MG63 (cell line): ENCODE results near the gene KCNAB2. TPM values are rescaled to one million over a fixed set of nuclear protein-coding genes. Genes with fewer than 3 reads are reported as not detected.
"Not testable (repeated sequence)": the region's sequence is repeated elsewhere in the genome, so short reads cannot be mapped to it uniquely, and the experiment has no call there.

Experiments used
- DNase-seq: peaks from one replicate; pipeline ENCODE4 v3.0.0-alpha.2; 2020
- H3K27me3 ChIP-seq: fragments of 250-450 bp; sonication (Bioruptor Pico); 2 replicates; pipeline ENCODE4 v1.5.1; 2020; ENCODE audit warnings: mild to moderate bottlenecking, moderate library complexity
- H3K36me3 ChIP-seq: fragments of 250-450 bp; sonication (Bioruptor Pico); 2 replicates; pipeline ENCODE4 v1.5.1; 2020; ENCODE audit warnings: mild to moderate bottlenecking, moderate library complexity
- H3K4me3 ChIP-seq: fragments of 250-450 bp; sonication (Bioruptor Pico); 2 replicates; pipeline ENCODE4 v1.5.1; 2020; ENCODE audit warnings: mild to moderate bottlenecking, moderate library complexity
- H3K9me3 ChIP-seq: fragments of 250-450 bp; sonication (Bioruptor Pico); 2 replicates; pipeline ENCODE4 v1.5.1; 2020; ENCODE audit warnings: mild to moderate bottlenecking, moderate library complexity
- total RNA-seq: library from RNA; depleted of rRNA; stranded (reverse); fragments of >200 nt; shearing (Covaris generic); gene quantifications from 2 replicates; pipeline ENCODE4 v1.2.3, GENCODE V29; 2014; ENCODE audit warnings: low replicate concordance

Gene KCNAB2
- total RNA-seq, 1 experiment from 2014 or later, result 6.2 TPM

DNA sequence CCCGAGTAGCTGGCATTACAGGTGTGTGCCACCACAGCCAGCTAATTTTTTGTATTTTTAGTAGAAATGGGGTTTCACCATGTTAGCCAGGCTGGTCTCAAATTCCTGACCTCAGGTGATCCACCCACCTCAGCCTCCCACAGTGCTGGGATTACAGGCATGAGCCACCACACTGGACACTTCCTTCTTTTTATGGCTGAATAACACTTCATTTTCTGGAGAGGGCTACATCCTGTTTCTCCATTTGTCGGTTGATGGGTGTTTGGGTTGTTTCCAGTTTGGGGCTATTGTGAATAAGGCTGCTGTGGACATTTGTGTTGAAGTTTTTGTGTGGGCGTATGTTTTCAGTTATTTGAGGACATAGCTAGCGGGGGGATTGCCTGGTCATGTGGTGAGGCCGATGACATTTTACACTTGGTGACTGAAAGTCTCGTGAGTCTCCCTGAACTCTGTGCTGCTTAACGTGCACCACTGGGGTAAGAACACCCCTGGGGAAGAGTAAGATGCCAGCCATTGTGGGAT lies 17.9 kb downstream of the KCNAB2 start:
- not testable (repeated sequence) for H3K4me3 ChIP-seq, H3K9me3 ChIP-seq, H3K36me3 ChIP-seq, H3K27me3 ChIP-seq, DNase-seq

DNA sequence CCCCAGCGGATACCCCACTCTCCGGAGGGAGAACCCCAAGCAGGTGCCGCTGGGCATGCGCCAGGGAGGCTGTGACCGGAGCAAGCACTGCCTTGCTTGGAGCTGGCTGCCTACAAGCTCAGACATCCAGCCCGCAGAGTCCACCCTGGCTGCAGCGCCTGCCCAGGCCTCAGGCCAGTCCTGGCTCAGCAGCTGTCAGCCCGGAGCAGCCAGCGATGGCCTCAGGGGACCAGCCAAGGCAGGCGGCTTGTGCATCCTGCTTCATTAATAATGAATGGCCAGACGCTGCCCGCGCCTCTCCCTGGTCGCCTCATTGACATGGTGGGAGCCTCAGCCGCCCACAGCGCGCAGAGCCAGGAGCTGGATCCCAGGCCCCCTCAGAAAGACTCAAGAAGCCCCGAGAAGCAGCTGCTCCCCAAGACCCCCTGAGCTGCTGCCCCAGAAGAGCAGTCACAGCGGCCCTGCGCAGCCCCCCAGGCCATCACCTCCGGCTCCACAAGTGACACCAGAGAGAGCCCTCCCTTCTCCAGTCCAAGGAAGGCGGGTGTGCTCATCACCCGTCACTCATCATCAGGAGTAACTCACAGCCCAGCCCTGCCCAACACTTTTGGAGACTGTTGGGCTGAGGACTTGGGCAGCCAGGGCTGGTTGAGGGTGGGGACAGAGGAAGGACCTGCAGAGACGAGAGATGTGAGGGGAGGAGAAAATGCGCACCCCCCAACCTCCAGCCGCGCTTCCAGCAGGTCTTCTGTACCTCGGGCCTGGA lies 19.6 kb downstream of the KCNAB2 start:
- no peaks in the 10 kb centered on the region for H3K36me3 ChIP-seq
- DNase-seq, result no peak
- no peaks in the 10 kb centered on the region for H3K9me3 ChIP-seq
- no peaks in the 10 kb centered on the region for H3K27me3 ChIP-seq
- H3K4me3 ChIP-seq, result no peak overlapping the region

DNA sequence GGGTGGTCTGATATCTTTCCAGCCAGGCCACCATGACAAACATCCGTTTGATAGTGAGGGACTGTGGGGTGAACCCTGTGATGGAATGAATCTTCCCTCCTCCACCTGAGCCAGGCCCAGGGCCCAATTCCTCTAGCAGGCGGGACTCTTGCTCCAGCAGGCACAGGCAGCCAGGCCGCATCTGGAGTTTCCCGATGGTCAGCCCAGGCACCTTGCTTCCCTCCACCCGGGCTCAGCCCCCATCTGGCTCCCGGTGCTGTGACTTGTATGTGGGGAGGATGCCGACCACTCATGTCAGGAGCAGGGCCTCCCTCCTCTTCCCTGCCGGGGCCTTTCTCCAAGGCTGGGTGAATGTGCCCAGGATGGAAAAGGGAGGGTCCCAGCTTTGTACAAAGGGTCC lies 21.0 kb downstream of the KCNAB2 start:
- no peak for DNase-seq
- H3K9me3 ChIP-seq, result no peaks in the 10 kb centered on the region

DNA sequence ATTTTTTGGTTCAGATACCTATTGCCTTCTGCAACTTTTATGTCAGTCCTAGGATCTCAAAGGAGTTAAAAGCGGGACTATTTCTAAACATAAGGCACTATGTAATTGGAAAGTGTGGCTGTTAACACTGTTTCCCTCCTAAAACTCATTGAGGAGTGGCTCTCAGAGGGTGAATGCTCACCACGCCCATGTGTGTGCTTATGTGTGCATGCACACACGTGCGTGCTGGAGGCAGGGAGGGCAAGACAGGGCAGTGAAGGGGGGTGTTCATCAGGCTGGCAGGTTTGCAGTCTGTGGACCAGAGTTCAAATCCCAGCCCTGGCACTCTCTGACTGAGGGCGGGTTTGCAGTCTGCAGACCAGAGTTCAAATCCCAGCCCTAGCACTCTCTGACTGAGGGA lies 22.4 kb downstream of the KCNAB2 start:
- no peak for DNase-seq
- Histone ChIP-seq H3K9me3 (no peaks in the 10 kb centered on the region), H3K27me3 (no peaks in the 10 kb centered on the region), H3K36me3 (no peaks in the 10 kb centered on the region), H3K4me3 (no peak overlapping the region)

More for the DNA sequence above, 21.0 kb downstream of the KCNAB2 start:
- H3K4me3 ChIP-seq, result no peak overlapping the region
- H3K27me3 ChIP-seq, result no peaks in the 10 kb centered on the region
- H3K36me3 ChIP-seq, result no peaks in the 10 kb centered on the region

DNA sequence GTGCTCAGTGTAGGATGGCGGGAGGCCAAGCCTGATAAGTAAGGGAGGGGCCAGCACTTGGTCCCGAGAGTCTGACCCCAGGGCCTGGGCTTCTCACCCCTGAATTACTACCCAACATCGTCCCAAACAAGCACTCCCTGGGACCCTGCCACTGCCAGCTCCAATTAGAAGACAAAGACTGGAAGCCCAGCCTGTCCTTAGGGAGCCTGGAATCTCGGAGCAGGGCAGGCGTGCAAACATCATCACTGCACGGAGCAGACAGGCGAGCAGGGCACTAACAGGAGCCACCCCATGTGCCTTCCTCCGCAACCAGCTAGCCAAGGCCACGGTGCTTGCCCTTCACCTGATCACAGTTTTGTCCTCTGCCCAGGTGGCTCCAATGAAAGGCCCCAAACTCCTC lies 23.2 kb downstream of the KCNAB2 start:
- DNase-seq, result no peak
- Histone ChIP-seq H3K36me3 (no peaks in the 10 kb centered on the region), H3K9me3 (no peaks in the 10 kb centered on the region), H3K4me3 (no peak overlapping the region), H3K27me3 (no peaks in the 10 kb centered on the region)

DNA sequence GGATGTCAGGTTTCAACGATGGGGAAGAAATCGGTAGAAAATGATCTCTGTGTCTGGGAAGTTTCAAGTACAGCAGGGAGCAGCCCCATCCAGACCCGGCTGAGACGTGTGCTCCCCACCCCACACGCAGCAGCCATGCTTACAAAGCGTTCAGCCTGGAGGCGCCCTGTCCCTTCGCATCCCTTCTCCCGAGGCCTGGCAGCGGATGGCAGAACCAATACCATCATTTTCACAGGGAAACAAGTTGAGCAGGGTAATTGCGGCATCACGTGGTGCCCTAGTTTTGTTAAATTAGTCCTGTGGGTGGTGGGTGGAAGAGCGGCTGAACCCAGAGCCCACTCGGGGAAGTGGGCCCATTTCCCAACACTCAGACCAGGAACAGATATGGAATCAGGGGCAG lies 23.9 kb downstream of the KCNAB2 start:
- Histone ChIP-seq H3K9me3 (no peaks in the 10 kb centered on the region), H3K4me3 (no peak overlapping the region), H3K27me3 (no peaks in the 10 kb centered on the region), H3K36me3 (no peaks in the 10 kb centered on the region)
- DNase-seq, result no peak

DNA sequence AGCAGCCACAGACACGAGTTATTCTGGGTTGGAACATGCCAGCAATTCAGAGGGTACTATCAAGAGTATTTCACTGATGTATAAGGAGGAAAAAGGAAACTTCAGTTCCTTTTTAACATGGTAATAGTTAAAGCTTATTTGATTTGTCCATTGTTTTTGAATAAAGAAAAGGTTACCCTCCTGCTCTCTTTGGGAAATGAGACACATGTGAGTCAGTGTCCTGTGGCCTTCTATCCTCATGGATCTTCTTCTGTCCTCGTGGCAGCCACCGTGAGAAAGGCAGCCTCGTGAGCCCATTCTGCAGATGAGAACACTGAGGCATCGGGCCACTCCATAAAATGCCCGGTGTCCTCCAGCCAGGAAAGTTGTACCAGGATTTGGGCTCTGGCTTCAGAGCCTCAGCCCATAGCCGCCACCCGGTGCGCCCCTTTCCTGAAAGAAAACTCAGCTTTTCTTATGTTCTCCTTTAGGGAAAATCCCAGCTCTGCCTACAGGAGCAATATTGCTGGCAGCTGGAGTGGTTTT lies 24.8 kb downstream of the KCNAB2 start:
- H3K36me3 ChIP-seq, result no peaks in the 10 kb centered on the region
- H3K9me3 ChIP-seq, result no peaks in the 10 kb centered on the region
- no peaks in the 10 kb centered on the region for H3K27me3 ChIP-seq
- H3K4me3 ChIP-seq, result no peak overlapping the region
- DNase-seq, result no peak

DNA sequence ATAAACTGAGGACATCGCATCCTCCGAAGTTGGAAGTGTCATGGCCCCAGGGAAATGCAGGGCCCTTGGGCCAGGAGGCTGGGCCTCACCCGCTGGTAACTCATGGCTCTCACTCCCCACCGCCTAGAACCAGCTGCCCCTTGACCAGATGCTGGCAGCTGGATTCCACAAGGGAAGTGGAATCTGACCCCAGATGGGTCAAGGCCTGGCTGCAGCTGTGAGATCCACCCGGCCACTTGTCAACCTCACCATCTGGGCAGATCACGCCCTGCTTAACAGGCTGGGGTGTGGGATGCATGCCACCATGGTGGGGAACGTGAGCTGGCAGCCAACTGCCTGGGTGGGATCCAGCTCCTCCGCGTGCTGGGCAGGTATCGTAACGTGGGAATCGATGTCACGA lies 25.5 kb downstream of the KCNAB2 start:
- H3K27me3 ChIP-seq, result no peaks in the 10 kb centered on the region

DNA sequence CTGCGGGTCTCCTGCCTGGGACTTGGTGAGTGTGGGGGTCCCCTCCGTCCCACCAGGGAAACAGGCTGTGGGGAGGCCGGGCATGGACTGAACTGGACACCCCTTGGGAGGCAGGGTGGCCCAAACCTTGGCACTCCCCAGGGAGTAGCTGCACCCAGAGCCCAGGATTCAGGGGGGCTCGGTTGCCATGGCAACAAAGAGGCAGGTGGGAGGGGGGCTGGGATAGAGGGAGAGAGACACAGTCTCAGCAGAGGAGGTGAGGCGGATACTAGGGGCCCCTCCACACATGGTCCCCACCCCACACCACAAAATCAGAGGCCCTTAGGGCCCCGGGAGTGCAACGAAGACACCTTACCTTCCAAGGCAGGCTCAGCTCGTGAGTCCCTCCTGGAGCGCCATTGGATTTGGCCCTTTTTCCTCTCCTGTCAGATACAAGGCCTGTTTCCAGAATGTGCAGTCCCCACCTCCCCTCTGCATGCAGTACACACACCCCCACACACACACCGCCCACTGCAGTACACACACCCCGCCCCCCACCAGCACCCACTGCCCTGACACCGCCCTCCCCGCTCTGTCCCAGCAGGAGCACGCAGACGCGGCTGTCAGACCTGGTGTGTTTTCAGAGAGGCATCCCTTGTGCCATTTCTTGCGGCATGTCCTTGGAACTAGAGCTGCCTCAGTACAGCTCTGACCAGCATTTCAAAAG lies 27.2 kb downstream of the KCNAB2 start:
- H3K9me3 ChIP-seq, result no peaks in the 10 kb centered on the region
- H3K4me3 ChIP-seq, result no peak overlapping the region
- no peaks in the 10 kb centered on the region for H3K27me3 ChIP-seq
- no peak for DNase-seq
- H3K36me3 ChIP-seq, result no peaks in the 10 kb centered on the region

More for the DNA sequence above, 25.5 kb downstream of the KCNAB2 start:
- DNase-seq, result no peak
- no peak overlapping the region for H3K4me3 ChIP-seq
- no peaks in the 10 kb centered on the region for H3K36me3 ChIP-seq
- H3K9me3 ChIP-seq, result no peaks in the 10 kb centered on the region

DNA sequence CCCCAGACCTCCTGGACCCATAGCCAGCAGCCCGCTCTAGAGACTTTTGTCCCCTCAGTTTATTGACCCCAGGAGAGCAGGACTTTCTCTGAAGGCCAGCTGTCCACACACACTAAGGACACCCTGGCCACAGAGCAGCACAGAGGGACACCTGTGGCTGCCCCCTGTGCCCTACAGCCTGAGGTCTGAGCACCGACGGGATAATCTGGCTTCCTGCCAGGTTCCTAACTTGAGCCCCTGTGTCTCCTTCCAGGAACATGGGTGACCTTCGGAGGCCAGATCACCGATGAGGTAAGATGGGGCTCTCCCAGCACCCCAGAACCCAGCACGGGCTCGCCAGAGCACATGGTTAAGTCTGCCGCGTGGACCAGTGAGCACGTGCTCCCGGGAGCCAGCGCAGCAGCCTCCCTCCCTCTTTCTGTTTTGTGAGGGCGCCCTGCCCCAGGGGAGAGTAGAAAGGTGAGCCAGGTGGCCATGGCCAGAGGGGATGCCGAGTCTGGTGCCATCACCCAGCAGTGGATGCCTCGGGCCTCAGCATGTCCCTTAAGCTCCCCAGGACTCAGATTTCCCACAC lies 27.9 kb downstream of the KCNAB2 start:
- no peak for DNase-seq
- Histone ChIP-seq H3K27me3 (no peaks in the 10 kb centered on the region), H3K9me3 (no peaks in the 10 kb centered on the region), H3K36me3 (no peaks in the 10 kb centered on the region), H3K4me3 (no peak overlapping the region)

DNA sequence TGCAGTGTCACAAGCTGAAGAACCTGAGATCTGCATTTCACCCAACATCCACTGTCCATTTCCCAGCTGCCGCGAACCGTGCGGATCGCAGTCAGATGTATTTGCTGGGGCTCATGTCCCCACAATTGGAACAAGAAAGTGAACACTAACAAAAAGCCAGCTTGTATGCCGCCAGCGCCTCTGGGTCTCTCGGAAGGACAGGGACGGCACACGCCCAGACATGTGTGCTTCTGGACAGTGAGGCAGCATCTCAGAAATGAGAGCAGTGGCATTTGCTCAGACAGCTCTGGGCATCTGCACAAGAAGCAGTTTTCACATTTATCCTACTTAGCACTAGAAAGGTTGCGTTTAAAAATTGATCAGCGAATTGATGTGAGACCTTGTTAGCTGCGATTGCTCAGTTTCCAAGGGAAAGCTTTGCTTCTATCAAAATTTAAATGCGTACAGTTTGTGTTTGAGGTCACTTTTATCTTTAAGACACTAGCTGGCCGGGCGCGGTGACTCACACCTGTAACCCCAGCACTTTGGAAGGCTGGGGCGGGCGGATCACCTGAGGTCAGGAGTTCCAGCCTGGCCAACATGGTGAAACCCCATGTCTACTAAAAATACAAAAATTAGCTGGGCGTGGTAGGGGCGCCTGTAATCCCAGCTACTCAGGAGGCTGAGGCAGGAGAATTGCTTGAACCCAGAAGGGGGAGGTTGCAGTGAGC lies 28.7 kb downstream of the KCNAB2 start:
- H3K9me3 ChIP-seq, result no peaks in the 10 kb centered on the region
- H3K4me3 ChIP-seq, result no peak overlapping the region
- DNase-seq, result no peak
- no peaks in the 10 kb centered on the region for H3K36me3 ChIP-seq
- H3K27me3 ChIP-seq, result no peaks in the 10 kb centered on the region

DNA sequence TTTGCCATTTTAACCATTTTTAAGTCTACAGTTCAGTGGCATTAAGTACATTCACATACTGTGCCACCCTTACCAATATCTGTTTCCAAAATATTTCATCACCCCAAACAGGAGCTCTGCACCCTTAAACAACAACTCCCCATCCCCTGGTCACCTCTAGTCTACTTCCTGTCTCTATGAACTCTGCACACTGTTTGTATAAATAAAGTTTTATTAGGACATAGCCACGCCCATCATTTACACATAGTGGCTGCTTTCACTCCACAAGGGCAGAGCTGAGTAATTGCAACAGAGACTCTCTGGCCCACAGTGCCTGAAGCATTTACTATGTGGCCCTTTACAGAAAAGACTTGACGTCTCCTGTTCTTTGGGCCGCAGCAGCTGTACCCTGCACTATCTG lies 30.1 kb downstream of the KCNAB2 start:
- H3K27me3 ChIP-seq, result no peaks in the 10 kb centered on the region
- no peak for DNase-seq
- no peaks in the 10 kb centered on the region for H3K36me3 ChIP-seq
- no peak overlapping the region for H3K4me3 ChIP-seq
- H3K9me3 ChIP-seq, result no peaks in the 10 kb centered on the region

DNA sequence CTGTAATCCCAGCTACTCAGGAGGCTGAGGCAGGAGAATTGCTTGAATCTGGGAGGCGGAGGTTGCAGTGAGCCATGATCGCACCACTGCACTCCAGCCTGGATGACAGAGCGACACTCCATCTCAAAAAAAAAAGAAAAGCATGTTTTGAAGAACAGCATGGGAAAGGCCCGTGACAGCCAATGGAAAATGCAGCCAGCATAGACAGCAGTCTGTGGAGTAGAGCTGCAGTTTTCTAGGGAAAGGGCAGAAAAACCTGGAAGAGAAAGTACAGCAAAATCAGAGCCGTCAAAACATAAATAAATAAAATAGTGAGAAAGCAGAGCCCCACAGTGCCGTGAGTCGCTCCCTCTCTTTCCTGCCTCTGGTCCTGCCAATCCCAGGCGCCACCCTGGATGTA lies 31.4 kb downstream of the KCNAB2 start:
- H3K4me3 ChIP-seq, H3K27me3 ChIP-seq, DNase-seq, H3K9me3 ChIP-seq, H3K36me3 ChIP-seq: not testable (repeated sequence)

DNA sequence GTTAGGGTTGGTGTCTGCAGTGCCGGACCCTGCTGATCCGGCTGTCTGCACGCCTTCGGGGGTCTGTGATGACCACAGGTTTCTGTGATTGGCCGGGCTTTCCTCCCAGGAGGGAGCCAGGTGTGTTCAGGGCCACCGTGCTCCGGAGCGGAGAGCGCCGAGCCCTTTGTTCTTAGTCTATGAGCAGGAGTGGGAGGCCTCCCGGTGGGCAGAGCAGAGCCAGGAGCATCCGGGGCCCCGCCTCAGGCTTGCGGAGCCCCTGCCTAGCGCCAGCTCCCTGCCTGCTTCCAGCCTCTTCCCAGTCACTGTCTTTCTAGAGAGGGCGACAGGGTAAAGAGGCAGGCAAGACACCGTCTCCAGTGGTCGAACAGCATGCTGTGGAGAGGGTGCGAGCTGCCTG lies 31.8 kb downstream of the KCNAB2 start:
- Histone ChIP-seq H3K9me3 (no peaks in the 10 kb centered on the region), H3K27me3 (no peaks in the 10 kb centered on the region)
- DNase-seq, result no peak

DNA sequence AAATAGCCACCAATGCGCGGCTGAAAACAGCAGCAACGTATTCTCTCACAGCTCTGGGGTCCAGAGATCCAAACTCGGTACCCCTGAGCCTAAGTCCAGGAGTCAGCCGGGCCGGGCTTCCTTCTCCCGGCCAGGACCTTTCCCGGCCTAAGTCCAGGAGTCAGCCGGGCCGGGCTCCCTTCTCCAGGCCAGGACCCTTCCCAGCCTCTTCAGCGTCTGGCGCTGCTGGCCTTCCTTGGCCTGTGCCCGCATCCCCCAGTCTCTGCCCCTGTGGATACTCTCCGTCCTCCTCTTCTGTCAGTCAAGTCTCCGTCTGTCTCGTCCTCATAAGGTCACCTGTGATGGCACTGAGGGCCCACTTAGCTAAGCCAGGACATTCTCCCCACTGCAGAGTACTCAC lies 32.2 kb downstream of the KCNAB2 start:
- Histone ChIP-seq H3K9me3 (no peaks in the 10 kb centered on the region), H3K27me3 (no peaks in the 10 kb centered on the region), H3K4me3 (no peak overlapping the region), H3K36me3 (no peaks in the 10 kb centered on the region)
- DNase-seq, result no peak

More for the DNA sequence above, 31.8 kb downstream of the KCNAB2 start:
- no peak overlapping the region for H3K4me3 ChIP-seq
- H3K36me3 ChIP-seq, result no peaks in the 10 kb centered on the region

DNA sequence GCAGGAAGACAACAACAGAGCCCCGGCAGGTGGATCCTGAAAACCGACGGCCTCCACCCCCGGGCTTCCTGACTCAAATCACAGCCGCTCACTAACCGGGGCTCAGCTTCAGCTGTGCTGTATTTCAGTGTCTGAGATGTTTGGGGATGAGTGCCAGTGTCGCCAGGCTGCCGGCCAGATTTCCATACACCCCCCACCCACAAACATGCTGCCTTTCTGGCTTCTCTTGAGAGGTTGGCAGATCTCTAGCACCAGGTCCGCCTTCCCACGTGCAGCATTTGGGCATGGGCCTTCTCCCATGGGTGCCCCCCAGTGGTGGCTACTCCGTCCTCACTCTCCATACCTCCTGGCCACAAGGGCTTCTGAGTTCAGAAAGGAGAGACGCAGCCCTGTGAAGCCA lies 34.8 kb downstream of the KCNAB2 start:
- H3K9me3 ChIP-seq, result no peaks in the 10 kb centered on the region
- H3K4me3 ChIP-seq, result no peak overlapping the region
- no peaks in the 10 kb centered on the region for H3K27me3 ChIP-seq
- no peaks in the 10 kb centered on the region for H3K36me3 ChIP-seq
- peak; percentile 11 for DNase-seq

DNA sequence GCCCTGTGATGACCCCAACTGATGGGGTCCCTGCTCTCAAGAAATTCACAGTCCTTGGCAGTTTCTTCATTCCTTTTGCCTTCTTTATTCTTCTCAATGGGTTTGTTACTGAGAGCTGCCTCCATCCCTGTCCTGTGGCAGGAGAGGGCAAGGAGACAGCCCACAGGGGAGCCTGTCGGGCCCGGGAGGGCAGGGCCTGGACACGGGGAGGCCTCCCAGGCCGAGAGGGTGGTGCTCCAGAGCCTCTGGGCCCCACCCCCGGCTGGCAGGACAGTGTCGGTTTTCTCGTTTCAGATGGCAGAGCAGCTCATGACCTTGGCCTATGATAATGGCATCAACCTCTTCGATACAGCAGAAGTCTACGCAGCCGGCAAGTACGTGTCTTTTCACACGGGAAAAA lies 36.2 kb downstream of the KCNAB2 start:
- H3K4me3 ChIP-seq, result no peak overlapping the region
- DNase-seq, result no peak
- H3K9me3 ChIP-seq, result no peaks in the 10 kb centered on the region
- H3K27me3 ChIP-seq, result no peaks in the 10 kb centered on the region
- no peaks in the 10 kb centered on the region for H3K36me3 ChIP-seq
